ENCODE data around the gene MYO7B.

DNA sequence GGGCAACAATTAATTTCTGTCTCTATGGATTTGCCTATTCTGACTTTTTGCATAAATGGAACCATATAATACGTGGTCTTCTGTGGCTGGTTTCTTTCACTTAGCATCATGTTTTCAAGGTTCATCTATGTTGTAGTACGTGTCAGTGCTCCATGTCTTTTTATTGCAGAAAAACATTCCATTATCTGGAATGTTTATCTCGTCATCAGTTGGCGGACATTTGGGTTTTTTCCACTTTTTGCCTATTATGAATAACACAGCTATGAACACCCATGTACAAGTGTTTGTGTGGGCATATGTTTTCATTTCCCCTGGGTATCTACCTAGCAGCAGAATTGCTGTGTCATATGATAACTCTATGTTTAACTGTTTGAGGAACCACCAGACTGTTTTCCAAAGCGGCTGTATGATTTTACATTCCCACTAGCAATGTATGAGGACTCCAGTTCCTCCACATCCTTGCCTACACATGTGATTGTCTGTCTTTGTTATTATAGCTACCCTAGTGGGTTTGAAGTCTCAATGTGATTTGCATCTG is 49.9 kb downstream of the MYO7B start:
- TF ChIP-seq CCAR2 (IDR thresholded peaks at IDR 0.05; ENCODE audit: low read depth, low read length) (no peak), ZNF212 (CRISPR knock-in tag; IDR thresholded peaks at IDR 0.05) (no peak), ZNF507 (tag; conservative IDR thresholded peaks at IDR 0.05) (no peak), UBTF (IDR thresholded peaks at IDR 0.05; ENCODE audit: borderline replicate concordance in 1 of 2, low read depth in 2 of 2, low read length in 2 of 2) (no peak), FOXK2 (conservative IDR thresholded peaks at IDR 0.05 in 1 of 2, IDR thresholded peaks at IDR 0.05 in 1 of 2; ENCODE audit: low read depth in 2 of 2) (no peak), EHMT2 (IDR thresholded peaks at IDR 0.05) (no peak), KHSRP (IDR thresholded peaks at IDR 0.05) (no peak), ZNF398 (CRISPR knock-in tag; IDR thresholded peaks at IDR 0.05) (no peak), ZNF644 (tag; IDR thresholded peaks at IDR 0.05; ENCODE audit: low read depth) (no peak), CC2D1A (IDR thresholded peaks at IDR 0.05) (no peak), BDP1 (IDR thresholded peaks at IDR 0.05; ENCODE audit: insufficient read depth, insufficient read length) (no peak)
- TF ChIP-seq, protein P1, sequence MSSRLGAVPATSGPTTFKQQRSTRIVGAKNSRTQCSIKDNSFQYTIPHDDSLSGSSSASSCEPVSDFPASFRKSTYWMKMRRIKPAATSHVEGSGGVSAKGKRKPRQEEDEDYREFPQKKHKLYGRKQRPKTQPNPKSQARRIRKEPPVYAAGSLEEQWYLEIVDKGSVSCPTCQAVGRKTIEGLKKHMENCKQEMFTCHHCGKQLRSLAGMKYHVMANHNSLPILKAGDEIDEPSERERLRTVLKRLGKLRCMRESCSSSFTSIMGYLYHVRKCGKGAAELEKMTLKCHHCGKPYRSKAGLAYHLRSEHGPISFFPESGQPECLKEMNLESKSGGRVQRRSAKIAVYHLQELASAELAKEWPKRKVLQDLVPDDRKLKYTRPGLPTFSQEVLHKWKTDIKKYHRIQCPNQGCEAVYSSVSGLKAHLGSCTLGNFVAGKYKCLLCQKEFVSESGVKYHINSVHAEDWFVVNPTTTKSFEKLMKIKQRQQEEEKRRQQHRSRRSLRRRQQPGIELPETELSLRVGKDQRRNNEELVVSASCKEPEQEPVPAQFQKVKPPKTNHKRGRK (tag; IDR thresholded peaks at IDR 0.05): no peak
- TF ChIP-seq, protein P2, sequence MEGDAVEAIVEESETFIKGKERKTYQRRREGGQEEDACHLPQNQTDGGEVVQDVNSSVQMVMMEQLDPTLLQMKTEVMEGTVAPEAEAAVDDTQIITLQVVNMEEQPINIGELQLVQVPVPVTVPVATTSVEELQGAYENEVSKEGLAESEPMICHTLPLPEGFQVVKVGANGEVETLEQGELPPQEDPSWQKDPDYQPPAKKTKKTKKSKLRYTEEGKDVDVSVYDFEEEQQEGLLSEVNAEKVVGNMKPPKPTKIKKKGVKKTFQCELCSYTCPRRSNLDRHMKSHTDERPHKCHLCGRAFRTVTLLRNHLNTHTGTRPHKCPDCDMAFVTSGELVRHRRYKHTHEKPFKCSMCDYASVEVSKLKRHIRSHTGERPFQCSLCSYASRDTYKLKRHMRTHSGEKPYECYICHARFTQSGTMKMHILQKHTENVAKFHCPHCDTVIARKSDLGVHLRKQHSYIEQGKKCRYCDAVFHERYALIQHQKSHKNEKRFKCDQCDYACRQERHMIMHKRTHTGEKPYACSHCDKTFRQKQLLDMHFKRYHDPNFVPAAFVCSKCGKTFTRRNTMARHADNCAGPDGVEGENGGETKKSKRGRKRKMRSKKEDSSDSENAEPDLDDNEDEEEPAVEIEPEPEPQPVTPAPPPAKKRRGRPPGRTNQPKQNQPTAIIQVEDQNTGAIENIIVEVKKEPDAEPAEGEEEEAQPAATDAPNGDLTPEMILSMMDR (IDR thresholded peaks at IDR 0.05 in 2 of 3, conservative IDR thresholded peaks at IDR 0.05 in 1 of 3; ENCODE audit: insufficient read depth in 2 of 3, low read depth in 1 of 3, low read length in 3 of 3): no peak
- TF ChIP-seq, protein P3, sequence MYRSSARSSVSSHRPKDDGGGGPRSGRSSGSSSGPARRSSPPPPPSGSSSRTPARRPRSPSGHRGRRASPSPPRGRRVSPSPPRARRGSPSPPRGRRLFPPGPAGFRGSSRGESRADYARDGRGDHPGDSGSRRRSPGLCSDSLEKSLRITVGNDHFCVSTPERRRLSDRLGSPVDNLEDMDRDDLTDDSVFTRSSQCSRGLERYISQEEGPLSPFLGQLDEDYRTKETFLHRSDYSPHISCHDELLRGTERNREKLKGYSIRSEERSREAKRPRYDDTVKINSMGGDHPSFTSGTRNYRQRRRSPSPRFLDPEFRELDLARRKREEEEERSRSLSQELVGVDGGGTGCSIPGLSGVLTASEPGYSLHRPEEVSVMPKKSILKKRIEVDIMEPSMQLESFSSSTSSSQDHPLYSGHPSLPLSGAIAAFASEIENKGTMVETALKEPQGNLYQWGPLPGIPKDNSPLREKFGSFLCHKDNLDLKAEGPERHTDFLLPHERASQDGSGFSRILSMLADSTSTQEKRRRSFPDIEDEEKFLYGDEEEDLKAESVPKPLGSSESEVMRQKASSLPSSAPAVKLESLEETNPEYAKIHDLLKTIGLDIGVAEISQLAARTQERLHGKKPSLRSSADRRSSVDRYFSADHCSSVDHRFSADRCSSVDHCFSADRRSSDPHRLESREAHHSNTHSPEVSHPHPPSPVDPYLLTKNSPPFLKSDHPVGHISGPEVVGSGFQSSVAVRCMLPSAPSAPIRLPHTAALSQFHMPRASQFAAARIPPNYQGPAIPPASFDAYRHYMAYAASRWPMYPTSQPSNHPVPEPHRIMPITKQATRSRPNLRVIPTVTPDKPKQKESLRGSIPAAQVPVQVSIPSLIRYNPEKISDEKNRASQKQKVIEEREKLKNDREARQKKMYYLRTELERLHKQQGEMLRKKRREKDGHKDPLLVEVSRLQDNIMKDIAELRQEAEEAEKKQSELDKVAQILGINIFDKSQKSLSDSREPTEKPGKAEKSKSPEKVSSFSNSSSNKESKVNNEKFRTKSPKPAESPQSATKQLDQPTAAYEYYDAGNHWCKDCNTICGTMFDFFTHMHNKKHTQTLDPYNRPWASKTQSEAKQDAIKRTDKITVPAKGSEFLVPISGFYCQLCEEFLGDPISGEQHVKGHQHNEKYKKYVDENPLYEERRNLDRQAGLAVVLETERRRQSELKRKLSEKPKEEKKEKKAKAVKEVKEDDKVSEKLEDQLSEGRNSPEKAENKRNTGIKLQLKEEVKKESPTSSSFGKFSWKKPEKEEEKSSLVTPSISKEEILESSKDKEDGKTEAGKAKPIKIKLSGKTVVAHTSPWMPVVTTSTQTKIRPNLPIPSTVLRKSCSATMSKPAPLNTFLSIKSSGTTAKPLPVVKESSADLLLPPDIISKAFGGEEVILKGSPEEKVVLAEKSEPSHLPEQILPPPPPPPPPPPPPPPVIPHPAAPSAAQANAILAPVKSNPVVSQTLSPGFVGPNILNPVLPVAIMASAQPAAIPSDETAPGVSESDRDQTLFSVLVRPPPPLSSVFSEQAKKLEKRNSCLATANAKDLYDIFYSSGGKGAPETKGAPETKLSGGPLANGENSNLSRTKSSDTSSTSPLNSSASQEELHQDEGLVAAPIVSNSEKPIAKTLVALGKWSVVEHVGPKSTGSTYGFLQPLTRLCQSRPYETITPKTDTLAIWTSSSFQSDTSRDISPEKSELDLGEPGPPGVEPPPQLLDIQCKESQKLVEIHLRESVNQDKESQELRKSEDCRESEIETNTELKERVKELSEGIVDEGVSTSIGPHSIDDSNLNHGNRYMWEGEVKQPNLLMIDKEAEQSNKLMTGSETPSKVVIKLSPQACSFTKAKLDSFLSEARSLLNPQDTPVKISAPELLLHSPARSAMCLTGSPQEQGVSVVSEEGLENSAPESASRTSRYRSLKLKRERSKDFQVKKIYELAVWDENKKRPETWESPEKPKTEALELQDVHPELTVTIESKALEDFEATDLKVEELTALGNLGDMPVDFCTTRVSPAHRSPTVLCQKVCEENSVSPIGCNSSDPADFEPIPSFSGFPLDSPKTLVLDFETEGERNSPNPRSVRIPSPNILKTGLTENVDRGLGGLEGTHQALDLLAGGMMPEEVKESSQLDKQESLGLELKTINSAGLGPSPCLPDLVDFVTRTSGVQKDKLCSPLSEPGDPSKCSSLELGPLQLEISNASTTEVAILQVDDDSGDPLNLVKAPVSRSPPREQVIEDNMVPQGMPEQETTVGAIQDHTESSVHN (IDR thresholded peaks at IDR 0.05; ENCODE audit: borderline replicate concordance in 1 of 2, low read depth in 1 of 2): no peak

All from K562 (cell line).